GM23338 (cell line): ENCODE results near the gene USP10. TPM values are rescaled to one million over a fixed set of nuclear protein-coding genes. Genes with fewer than 3 reads are reported as not detected.

Experiments used
- ATAC-seq: fragments of 200-7000 bp; cut with Tn5 transposase; 3 replicates; pipeline ENCODE4 v1.9.1; 2020
- DNase-seq: peaks from one replicate; pipeline ENCODE4 v3.0.0-alpha.2; 2015; ENCODE audit warnings: low spot score
- H2AFZ ChIP-seq: fragments of 200-600 bp; sonication (generic); 2 replicates; pipeline ENCODE4 v1.8.0; 2016; ENCODE audit warnings: antibody characterized with exemption, mild to moderate bottlenecking, moderate library complexity
- H3F3A ChIP-seq: fragments of 200-600 bp; sonication (generic); replicated peaks from 2 replicates; pipeline ENCODE4 v1.8.0; 2017; ENCODE audit warnings: antibody characterized with exemption, mixed run types, low read depth
- H3K27ac ChIP-seq: fragments of 200-600 bp; sonication (generic); 2 replicates; pipeline ENCODE4 v1.6.1; 2016; ENCODE audit warnings: low read depth
- H3K27me3 ChIP-seq: fragments of 200-600 bp; sonication (generic); 2 replicates; pipeline ENCODE4 v1.8.0; 2016; ENCODE audit warnings: mild to moderate bottlenecking, mixed run types, moderate library complexity; ENCODE audit not compliant: insufficient read depth
- H3K36me3 ChIP-seq: fragments of 200-600 bp; sonication (generic); 2 replicates; pipeline ENCODE4 v1.8.0; 2016; ENCODE audit warnings: mild to moderate bottlenecking; ENCODE audit not compliant: insufficient read depth
- H3K4me1 ChIP-seq: fragments of 200-600 bp; sonication (generic); 2 replicates; pipeline ENCODE4 v1.8.0; 2016; ENCODE audit warnings: mild to moderate bottlenecking, moderate library complexity; ENCODE audit not compliant: insufficient read depth
- H3K4me2 ChIP-seq: fragments of 200-600 bp; sonication (generic); 2 replicates; pipeline ENCODE4 v1.7.1; 2017; ENCODE audit warnings: mixed run types
- H3K4me3 ChIP-seq: fragments of 200-600 bp; sonication (generic); 2 replicates; pipeline ENCODE4 v1.6.1; 2016; ENCODE audit warnings: mixed run types
- H3K79me2 ChIP-seq: fragments of 200-600 bp; sonication (generic); replicated peaks from 2 replicates; pipeline ENCODE4 v1.8.0; 2017; ENCODE audit warnings: mild to moderate bottlenecking; ENCODE audit not compliant: insufficient read depth
- H3K9me2 ChIP-seq: fragments of 200-600 bp; sonication (generic); 2 replicates; pipeline ENCODE4 v1.8.0; 2017; ENCODE audit not compliant: insufficient read depth
- H4K20me1 ChIP-seq: fragments of 200-600 bp; sonication (generic); replicated peaks from 2 replicates; pipeline ENCODE4 v1.8.0; 2017; ENCODE audit warnings: mild to moderate bottlenecking; ENCODE audit not compliant: insufficient read depth
- H3K27ac Mint-ChIP-seq: 2 replicates; pipeline ENCODE4 v1.8.0; 2020; ENCODE audit warnings: inconsistent platforms, mild to moderate bottlenecking, moderate library complexity, mixed read lengths
- H3K27me3 Mint-ChIP-seq: 3 replicates; pipeline ENCODE4 v1.8.0; 2022; ENCODE audit warnings: low read depth, mild to moderate bottlenecking, moderate library complexity, mixed read lengths, inconsistent platforms; ENCODE audit not compliant: insufficient read depth, poor library complexity
- H3K36me3 Mint-ChIP-seq: 3 replicates; pipeline ENCODE4 v1.8.0; 2021; ENCODE audit warnings: low read depth, mild to moderate bottlenecking, inconsistent platforms, moderate library complexity, mixed read lengths
- H3K4me1 Mint-ChIP-seq: 3 replicates; pipeline ENCODE4 v1.8.0; 2020; ENCODE audit warnings: mild to moderate bottlenecking, inconsistent platforms, mixed read lengths
- H3K4me3 Mint-ChIP-seq: 3 replicates; pipeline ENCODE4 v1.8.0; 2021; ENCODE audit warnings: moderate library complexity, mild to moderate bottlenecking, inconsistent platforms, mixed read lengths
- H3K9me3 Mint-ChIP-seq: 3 replicates; pipeline ENCODE4 v1.8.0; 2020; ENCODE audit warnings: moderate library complexity, mild to moderate bottlenecking, inconsistent platforms, mixed read lengths
- CREB1 ChIP-seq: fragments of 250-450 bp; sonication (Bioruptor Pico); IDR thresholded peaks from 2 replicates; pipeline ENCODE4 v1.5.0; 2020; ENCODE audit warnings: low read depth, mild to moderate bottlenecking, moderate library complexity
- ETS1 ChIP-seq: IDR thresholded peaks from 2 replicates; pipeline ENCODE4 v1.6.1; 2016; ENCODE audit warnings: antibody characterized with exemption
- EZH2phosphoT487 ChIP-seq: fragments of 200-600 bp; sonication (generic); IDR thresholded peaks from one replicate; pipeline ENCODE4 v1.8.1; 2018; ENCODE audit warnings: antibody characterized with exemption; ENCODE audit not compliant: unreplicated experiment
- POLR2AphosphoS5 ChIP-seq: IDR thresholded peaks from 2 replicates; pipeline ENCODE4 v1.6.1; 2016; ENCODE audit warnings: antibody characterized with exemption, low read depth
- REST ChIP-seq: IDR thresholded peaks from one replicate; pipeline ENCODE4 v1.6.1; 2018; ENCODE audit warnings: antibody characterized with exemption; ENCODE audit not compliant: unreplicated experiment
- ZNF462 ChIP-seq: fragments of 250-450 bp; sonication (Bioruptor Pico); IDR thresholded peaks from 2 replicates; pipeline ENCODE4 v1.5.0; 2020; ENCODE audit warnings: mild to moderate bottlenecking, moderate library complexity
- polyA plus RNA-seq: library from polyadenylated mRNA; unstranded; fragments of >200 nt; fragmentation: Nextera tagmentation; extraction: Ambion mirVana; gene quantifications from 2 replicates; pipeline ENCODE4 v1.2.1, GENCODE V29; 2016
- total RNA-seq: library from RNA; depleted of rRNA; stranded (reverse); fragments of >200 nt; shearing (Covaris generic); gene quantifications from 2 replicates; pipeline ENCODE4 v1.2.3, GENCODE V29; 2014

Gene USP10
- total and polyA plus RNA-seq, 2 experiments from 2014 or later: 158 to 194 TPM

DNA sequence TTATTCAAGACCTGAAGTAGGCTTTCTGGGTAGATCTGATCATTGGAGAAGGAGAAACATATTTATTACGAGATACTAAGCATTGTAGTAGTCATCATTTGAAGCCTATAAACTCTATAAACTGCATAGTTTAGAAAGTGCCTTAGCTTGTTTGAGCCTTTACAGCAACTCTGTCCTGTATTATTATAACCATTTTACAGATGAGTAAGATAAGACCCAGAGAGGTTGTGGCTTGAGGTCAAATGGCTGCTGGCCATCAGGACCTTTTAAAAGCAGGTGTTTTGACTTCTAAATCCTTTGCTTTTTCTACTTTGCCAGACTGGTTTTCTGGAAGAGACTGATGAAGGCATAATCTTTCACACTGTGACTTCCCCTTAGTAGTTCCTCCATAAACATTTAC, 7.1 kb downstream of the USP10 start:
- Histone ChIP-seq H3K36me3 (no peaks in the 10 kb centered on the region), H3K27me3 (no peaks in the 10 kb centered on the region), H3K79me2 (peaks cover 100% of the 10 kb centered on the region), H3K4me3 (no peak overlapping the region), H2AFZ (no peak overlapping the region), H3K4me1 (peaks cover 51% of the 10 kb centered on the region), H3F3A (0 out of 2 replicates have a peak, but pooled peaks cover 4% of the 10 kb centered on the region), H4K20me1 (peaks cover 95% of the 10 kb centered on the region), H3K4me2 (no peak overlapping the region), H3K9me2 (no peaks in the 10 kb centered on the region), H3K27ac (no peak overlapping the region)
- no peaks in the 10 kb centered on the region for H3K9me3 Mint-ChIP-seq
- H3K27ac Mint-ChIP-seq: no peak overlapping the region
- no peak for TF ChIP-seq ETS1
- no peak for TF ChIP-seq ZNF462 (CRISPR knock-in tag)
- peaks cover 4% of the 10 kb centered on the region for H3K27me3 Mint-ChIP-seq
- ATAC-seq (no peak), DNase-seq (no peak)
- no peak overlapping the region for H3K4me3 Mint-ChIP-seq
- H3K36me3 Mint-ChIP-seq: peaks cover 3% of the 10 kb centered on the region; the same call in 1 of the 3 replicates
- peaks cover 66% of the 10 kb centered on the region for H3K4me1 Mint-ChIP-seq

DNA sequence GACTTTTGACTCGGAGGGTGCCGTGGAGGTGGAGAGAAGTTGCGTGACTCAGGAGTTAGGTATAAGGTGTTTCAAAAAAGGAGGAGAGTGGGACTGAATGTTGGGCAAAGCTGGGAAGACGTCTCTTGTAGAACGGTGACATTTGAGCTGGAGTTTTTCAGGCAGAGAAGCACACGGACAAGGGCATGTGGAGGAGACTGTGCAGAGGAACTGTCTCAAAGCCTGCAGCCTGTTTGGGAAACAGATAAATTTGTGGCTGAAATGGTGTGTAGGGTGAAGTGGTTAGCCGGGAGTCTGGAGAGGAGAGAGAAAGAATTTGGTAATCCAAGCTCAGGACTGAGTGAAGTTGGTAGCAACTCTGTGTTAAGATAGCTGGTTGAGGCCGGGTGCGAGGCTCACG, 9.8 kb downstream of the USP10 start:
- H3K9me3 Mint-ChIP-seq: no peaks in the 10 kb centered on the region
- Histone ChIP-seq H3K4me3 (no peak overlapping the region), H3K27me3 (no peaks in the 10 kb centered on the region), H2AFZ (no peak overlapping the region), H3K79me2 (peaks cover 100% of the 10 kb centered on the region), H3K9me2 (no peaks in the 10 kb centered on the region), H3K27ac (peak overlapping the region; percentile 39; the same call in 1 of the 2 replicates), H4K20me1 (peaks cover 96% of the 10 kb centered on the region), H3K36me3 (no peaks in the 10 kb centered on the region), H3F3A (0 out of 2 replicates have a peak, but pooled peaks cover 6% of the 10 kb centered on the region), H3K4me1 (peaks cover 58% of the 10 kb centered on the region), H3K4me2 (peak overlapping the region; percentile 31; the same call in 1 of the 2 replicates)
- H3K36me3 Mint-ChIP-seq: peaks cover 3% of the 10 kb centered on the region; the same call in 2 of the 3 replicates
- peaks cover 72% of the 10 kb centered on the region for H3K4me1 Mint-ChIP-seq
- DNase-seq (no peak), ATAC-seq (no peak)
- peaks cover 9% of the 10 kb centered on the region for H3K27me3 Mint-ChIP-seq
- H3K4me3 Mint-ChIP-seq: no peak overlapping the region; the same call in 2 of the 3 replicates
- peak overlapping the region; percentile 0; the same call in 1 of the 2 replicates for H3K27ac Mint-ChIP-seq
- no peak for TF ChIP-seq REST
- TF ChIP-seq EZH2phosphoT487: no peak
- TF ChIP-seq CREB1 (CRISPR knock-in tag): no peak
- TF ChIP-seq POLR2AphosphoS5: no peak
